Measurements from ENCODE around the gene CPNE4. TPM values are rescaled to one million over a fixed set of nuclear protein-coding genes. Genes with fewer than 3 reads are reported as not detected.

Gene CPNE4
- total and polyA plus RNA-seq, 9 of the 15 experiments (the other 6 are each of a cell fraction or from before 2014, with no cell fraction given) = not detected

- TF ChIP-seq, protein P1, sequence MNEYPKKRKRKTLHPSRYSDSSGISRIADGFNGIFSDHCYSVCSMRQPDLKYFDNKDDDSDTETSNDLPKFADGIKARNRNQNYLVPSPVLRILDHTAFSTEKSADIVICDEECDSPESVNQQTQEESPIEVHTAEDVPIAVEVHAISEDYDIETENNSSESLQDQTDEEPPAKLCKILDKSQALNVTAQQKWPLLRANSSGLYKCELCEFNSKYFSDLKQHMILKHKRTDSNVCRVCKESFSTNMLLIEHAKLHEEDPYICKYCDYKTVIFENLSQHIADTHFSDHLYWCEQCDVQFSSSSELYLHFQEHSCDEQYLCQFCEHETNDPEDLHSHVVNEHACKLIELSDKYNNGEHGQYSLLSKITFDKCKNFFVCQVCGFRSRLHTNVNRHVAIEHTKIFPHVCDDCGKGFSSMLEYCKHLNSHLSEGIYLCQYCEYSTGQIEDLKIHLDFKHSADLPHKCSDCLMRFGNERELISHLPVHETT (CRISPR knock-in tag; conservative IDR thresholded peaks at IDR 0.05 in 1 of 2, IDR thresholded peaks at IDR 0.05 in 1 of 2) = peak in 1 of 2 experiments; percentile 58; a peak in 1 of 4 replicates
- TF ChIP-seq ZNF644 (tag; IDR thresholded peaks at IDR 0.05; ENCODE audit: low read depth) (0 out of 2 replicates have a peak, but pooled peaks have one; percentile 43), PML (IDR thresholded peaks at IDR 0.05; ENCODE audit: low read length) (peak; percentile 48; the same call in 1 of the 2 replicates), MBD2 (IDR thresholded peaks at IDR 0.05; ENCODE audit: borderline replicate concordance, low read depth) (0 out of 2 replicates have a peak, but pooled peaks have one; percentile 9)
These were observed 432.6 kb downstream of the CPNE4 start (continued) for GRCh38 chr3:131602011-131602779.

- H3K9me3 ChIP-seq (replicated peaks; ENCODE audit: control insufficient read depth, insufficient read depth, low read depth, low read length) = no peaks in the 10 kb centered on the region
- intact Hi-C loops (cut with micrococcal nuclease) (no loop called here), in situ Hi-C loops (cut with MboI) (no loop called here)
- H2AFZ ChIP-seq (ENCODE audit: low read depth, low read length) = no peak overlapping the region
- no peaks in the 10 kb centered on the region for H4K20me1 ChIP-seq (replicated peaks; ENCODE audit: control insufficient read depth, insufficient read depth, low read length)
- BruUV-seq (replicated peaks) = no TSS peak
- ChIA-PET POLR2A (interaction anchor here (0.6 kb wide), 1 partner anchor 154 kb away, joined by 5 read pairs; no protein-coding TSS in a partner anchor), CTCF (ENCODE audit: low intra/inter-chr PET ratio) (no interaction called here)
- ATAC-seq = no peak
- no peak overlapping the region for H3K4me2 ChIP-seq (ENCODE audit: insufficient read depth, low read length)
- H3K4me3 ChIP-seq = no peak overlapping the region
- DNase-seq (ENCODE audit: extremely low read depth in 1 of 4, low spot score in 3 of 4) = no peak
- no peak overlapping the region for H3K27ac ChIP-seq (ENCODE audit: extremely low read depth, low read depth, low read length)
- FAIRE-seq = no peak
- WGBS (ENCODE audit: insufficient coverage, low coverage, missing lambda C conversion rate) = 0% methylated on average over 1 of the region's 1 CpG
- no peaks in the 10 kb centered on the region; a peak in 1 of 5 replicates for H3K27me3 ChIP-seq (ENCODE audit: control insufficient read depth in 2 of 2, insufficient read depth in 2 of 2, low read length in 2 of 2)
- H3K4me1 ChIP-seq (replicated peaks in 1 of 2; ENCODE audit: control insufficient read depth in 2 of 2, insufficient read depth in 2 of 2, low read length in 2 of 2) = no peaks in the 10 kb centered on the region
- no peaks in the 10 kb centered on the region for H3K9me1 ChIP-seq (ENCODE audit: control insufficient read depth, insufficient read depth, low read length)
- H3K36me3 ChIP-seq (ENCODE audit: control insufficient read depth, insufficient read depth, low read length) = no peaks in the 10 kb centered on the region
- H3K9ac ChIP-seq (ENCODE audit: insufficient read depth in 1 of 2, low read depth in 2 of 2, low read length in 2 of 2) = no peak overlapping the region
- no peaks in the 10 kb centered on the region for H3K79me2 ChIP-seq (ENCODE audit: control insufficient read depth, insufficient read depth, low read length)
- no peak for TF ChIP-seq NELFE (IDR thresholded peaks at IDR 0.05; ENCODE audit: insufficient read depth, insufficient read length)
- no peak for TF ChIP-seq ZNF77 (CRISPR knock-in tag; IDR thresholded peaks at IDR 0.05)
- TF ChIP-seq TRIM28 (IDR thresholded peaks at IDR 0.05) = no peak
- TF ChIP-seq FOXP1 (CRISPR knock-in tag; IDR thresholded peaks at IDR 0.05) = no peak
- TF ChIP-seq ZNF354B (CRISPR knock-in tag; IDR thresholded peaks at IDR 0.05) = no peak
- TF ChIP-seq BHLHE40 (IDR thresholded peaks at IDR 0.05; ENCODE audit: low read length) = no peak
- no peak for TF ChIP-seq RBBP5 (IDR thresholded peaks at IDR 0.05; ENCODE audit: borderline replicate concordance, insufficient read depth, low read length, poor library complexity, severe bottlenecking)
- no peak for TF ChIP-seq ESRRB (CRISPR knock-in tag; IDR thresholded peaks at IDR 0.05; ENCODE audit: borderline replicate concordance)
- TF ChIP-seq, protein P2, sequence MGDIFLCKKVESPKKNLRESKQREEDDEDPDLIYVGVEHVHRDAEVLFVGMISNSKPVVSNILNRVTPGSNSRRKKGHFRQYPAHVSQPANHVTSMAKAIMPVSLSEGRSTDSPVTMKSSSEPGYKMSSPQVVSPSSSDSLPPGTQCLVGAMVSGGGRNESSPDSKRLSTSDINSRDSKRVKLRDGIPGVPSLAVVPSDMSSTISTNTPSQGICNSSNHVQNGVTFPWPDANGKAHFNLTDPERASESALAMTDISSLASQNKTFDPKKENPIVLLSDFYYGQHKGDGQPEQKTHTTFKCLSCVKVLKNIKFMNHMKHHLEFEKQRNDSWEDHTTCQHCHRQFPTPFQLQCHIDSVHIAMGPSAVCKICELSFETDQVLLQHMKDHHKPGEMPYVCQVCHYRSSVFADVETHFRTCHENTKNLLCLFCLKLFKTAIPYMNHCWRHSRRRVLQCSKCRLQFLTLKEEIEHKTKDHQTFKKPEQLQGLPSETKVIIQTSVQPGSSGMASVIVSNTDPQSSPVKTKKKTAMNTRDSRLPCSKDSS (IDR thresholded peaks at IDR 0.05; ENCODE audit: low read depth, partially characterized antibody) = no peak
- TF ChIP-seq, protein P3, sequence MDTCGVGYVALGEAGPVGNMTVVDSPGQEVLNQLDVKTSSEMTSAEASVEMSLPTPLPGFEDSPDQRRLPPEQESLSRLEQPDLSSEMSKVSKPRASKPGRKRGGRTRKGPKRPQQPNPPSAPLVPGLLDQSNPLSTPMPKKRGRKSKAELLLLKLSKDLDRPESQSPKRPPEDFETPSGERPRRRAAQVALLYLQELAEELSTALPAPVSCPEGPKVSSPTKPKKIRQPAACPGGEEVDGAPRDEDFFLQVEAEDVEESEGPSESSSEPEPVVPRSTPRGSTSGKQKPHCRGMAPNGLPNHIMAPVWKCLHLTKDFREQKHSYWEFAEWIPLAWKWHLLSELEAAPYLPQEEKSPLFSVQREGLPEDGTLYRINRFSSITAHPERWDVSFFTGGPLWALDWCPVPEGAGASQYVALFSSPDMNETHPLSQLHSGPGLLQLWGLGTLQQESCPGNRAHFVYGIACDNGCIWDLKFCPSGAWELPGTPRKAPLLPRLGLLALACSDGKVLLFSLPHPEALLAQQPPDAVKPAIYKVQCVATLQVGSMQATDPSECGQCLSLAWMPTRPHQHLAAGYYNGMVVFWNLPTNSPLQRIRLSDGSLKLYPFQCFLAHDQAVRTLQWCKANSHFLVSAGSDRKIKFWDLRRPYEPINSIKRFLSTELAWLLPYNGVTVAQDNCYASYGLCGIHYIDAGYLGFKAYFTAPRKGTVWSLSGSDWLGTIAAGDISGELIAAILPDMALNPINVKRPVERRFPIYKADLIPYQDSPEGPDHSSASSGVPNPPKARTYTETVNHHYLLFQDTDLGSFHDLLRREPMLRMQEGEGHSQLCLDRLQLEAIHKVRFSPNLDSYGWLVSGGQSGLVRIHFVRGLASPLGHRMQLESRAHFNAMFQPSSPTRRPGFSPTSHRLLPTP (IDR thresholded peaks at IDR 0.05; ENCODE audit: borderline replicate concordance, extremely low read depth, insufficient read length) = no peak
These were observed 437.0 kb downstream of the CPNE4 start for GRCh38 chr3:131597816-131598215.

Data from K562 (cell line).